IPS-18a (cell line): ENCODE measurements around the gene HS3ST3B1.

ENCODE experiments used
- H3K27ac ChIP-seq: one replicate; pipeline ENCODE4 v1.5.1; 2013; ENCODE audit warnings: low read length
- H3K27me3 ChIP-seq: one replicate; pipeline ENCODE4 v1.6.1; 2013; ENCODE audit warnings: mild to moderate bottlenecking, low read length; ENCODE audit not compliant: control insufficient read depth, insufficient read depth
- H3K36me3 ChIP-seq: one replicate; pipeline ENCODE4 v1.6.1; 2013; ENCODE audit warnings: low read depth, low read length; ENCODE audit not compliant: control insufficient read depth
- H3K4me1 ChIP-seq: one replicate; pipeline ENCODE4 v1.6.1; 2013; ENCODE audit warnings: low read depth, low read length; ENCODE audit not compliant: control insufficient read depth
- H3K4me3 ChIP-seq: one replicate; pipeline ENCODE4 v1.5.1; 2013; ENCODE audit warnings: low read length
- H3K9ac ChIP-seq: one replicate; pipeline ENCODE4 v1.6.1; 2013; ENCODE audit warnings: mild to moderate bottlenecking, low read length, moderate library complexity
- H3K9me3 ChIP-seq: one replicate; pipeline ENCODE4 v1.6.1; 2013; ENCODE audit warnings: low read depth, low read length; ENCODE audit not compliant: control insufficient read depth

Gene HS3ST3B1

DNA sequence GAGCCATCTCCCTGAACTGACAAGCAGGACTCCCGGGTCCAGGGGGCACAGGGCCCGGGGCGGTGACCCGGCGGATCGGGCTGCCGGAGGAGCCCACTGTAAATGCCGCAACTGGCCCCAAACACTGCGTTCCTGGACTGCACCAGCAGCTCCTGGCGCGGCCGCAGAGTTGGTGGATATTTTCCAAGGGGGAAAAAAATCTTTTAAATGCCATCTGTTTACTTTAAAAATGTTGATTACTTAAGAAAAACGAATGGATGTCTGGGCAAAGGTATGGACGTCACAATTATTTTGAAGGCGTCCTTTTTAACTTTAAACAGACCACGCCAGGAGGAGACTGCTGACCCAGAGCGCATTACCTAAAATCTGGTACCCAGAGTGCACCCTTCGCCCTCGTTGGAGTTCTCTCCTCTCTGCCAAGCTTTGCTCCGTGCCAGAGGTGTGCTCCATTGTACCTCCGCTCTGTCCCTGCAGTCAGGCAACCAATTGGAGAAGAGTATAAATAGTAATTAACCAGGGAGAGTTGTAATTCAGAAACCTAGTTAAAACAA is 3.4 kb downstream of the HS3ST3B1 start:
- Histone ChIP-seq H3K4me1 (peaks cover 58% of the 10 kb centered on the region), H3K9me3 (no peaks in the 10 kb centered on the region), H3K4me3 (peak overlapping the region; percentile 70), H3K27ac (no peak overlapping the region), H3K36me3 (no peaks in the 10 kb centered on the region), H3K9ac (no peak overlapping the region), H3K27me3 (peaks cover 70% of the 10 kb centered on the region)

DNA sequence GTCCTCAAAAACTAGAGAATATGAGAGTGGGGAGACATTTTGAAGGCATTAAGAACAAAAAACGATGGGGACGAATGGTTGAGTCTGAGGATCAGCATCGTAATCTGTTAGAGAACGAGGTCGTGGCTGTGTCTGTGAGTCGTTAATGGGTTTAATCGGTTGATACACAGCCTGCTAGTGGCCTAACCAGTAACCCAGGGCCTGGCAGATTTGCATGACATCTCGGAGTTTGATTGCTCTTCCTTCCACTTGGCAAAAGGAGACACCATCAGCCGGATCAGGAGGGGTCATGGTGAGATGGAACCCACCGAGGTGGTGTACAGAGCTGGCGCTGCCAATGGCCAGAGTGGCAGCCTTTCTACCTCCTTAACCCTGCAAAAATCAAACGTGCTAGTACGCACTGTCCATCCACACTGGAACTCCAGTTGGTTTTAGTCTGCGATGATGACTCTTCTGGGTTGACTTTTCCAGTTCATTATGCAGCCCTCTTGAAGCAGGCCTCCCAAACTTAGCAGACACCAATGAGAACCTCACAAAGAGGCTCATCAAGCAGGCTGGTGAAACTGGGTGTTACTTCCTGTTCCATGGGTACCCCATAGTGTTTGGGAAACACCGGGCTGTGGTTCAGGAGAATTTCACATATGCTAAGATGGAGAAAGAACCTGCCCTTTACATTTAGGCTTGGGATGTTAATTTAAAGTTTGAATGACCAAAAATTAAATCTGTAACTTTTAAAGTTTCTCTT is 4.1 kb downstream of the HS3ST3B1 start:
- H3K4me3 ChIP-seq, result peak overlapping the region; percentile 70
- H3K4me1 ChIP-seq, result peaks cover 54% of the 10 kb centered on the region
- peaks cover 63% of the 10 kb centered on the region for H3K27me3 ChIP-seq
- H3K27ac ChIP-seq, result no peak overlapping the region
- H3K9me3 ChIP-seq, result no peaks in the 10 kb centered on the region
- H3K36me3 ChIP-seq, result no peaks in the 10 kb centered on the region
- no peak overlapping the region for H3K9ac ChIP-seq

DNA sequence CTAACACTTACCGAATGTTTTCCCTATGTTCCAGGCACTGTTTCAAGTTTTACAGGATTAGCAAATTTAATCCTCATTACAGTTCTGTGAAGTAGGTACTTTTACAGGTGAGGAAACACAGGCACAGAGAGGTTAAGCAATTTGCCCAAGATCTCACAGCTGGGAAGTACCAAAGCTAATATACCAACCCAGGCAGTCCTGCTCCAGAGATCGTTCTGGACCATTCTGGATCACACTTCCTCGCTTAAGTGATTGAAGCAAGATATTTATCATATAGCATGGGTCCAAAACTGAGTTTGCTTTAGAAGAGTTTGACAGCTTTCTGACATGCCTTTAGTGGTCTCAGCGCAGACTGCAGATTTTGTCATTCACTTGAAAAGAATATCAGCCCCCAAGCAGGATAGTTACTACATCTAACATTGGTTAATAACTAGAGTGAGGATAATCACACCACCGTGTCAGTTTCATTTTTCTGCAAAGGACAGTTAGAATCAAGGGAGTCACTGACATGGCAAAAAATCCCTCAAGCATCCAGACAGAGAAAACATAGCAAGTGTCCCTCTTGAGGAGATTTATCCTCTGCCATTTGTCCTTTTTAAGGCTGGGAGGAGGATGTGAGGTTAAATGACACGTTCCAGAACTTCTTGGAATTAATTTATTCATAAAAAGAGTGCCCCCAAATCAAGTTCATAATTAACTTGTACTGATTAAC is 5.1 kb downstream of the HS3ST3B1 start:
- Histone ChIP-seq H3K4me1 (peaks cover 59% of the 10 kb centered on the region), H3K27ac (no peak overlapping the region), H3K36me3 (no peaks in the 10 kb centered on the region), H3K27me3 (peaks cover 62% of the 10 kb centered on the region), H3K9ac (no peak overlapping the region), H3K9me3 (no peaks in the 10 kb centered on the region), H3K4me3 (no peak overlapping the region)

DNA sequence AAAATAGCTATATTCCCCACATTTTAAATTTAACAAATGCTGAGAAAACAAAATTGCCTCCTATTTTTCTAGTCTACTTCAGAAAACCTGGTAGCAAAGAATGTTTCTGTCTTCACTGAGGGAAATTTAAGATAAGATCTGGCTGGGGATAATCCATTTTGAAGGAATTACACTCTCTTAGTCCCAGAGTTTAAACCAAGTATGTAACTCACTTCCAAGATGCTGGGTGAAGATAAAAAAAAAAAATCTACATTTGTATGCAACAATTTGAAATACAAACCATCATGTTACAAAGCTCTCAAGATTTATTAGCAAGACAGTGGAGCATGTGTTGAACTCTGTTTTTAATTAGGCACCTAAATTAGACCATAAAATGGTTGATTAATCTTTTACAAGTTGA is 5.7 kb downstream of the HS3ST3B1 start:
- Histone ChIP-seq H3K9me3 (no peaks in the 10 kb centered on the region), H3K36me3 (no peaks in the 10 kb centered on the region), H3K4me1 (peaks cover 64% of the 10 kb centered on the region), H3K4me3 (no peak overlapping the region), H3K27me3 (peaks cover 58% of the 10 kb centered on the region), H3K27ac (no peak overlapping the region), H3K9ac (no peak overlapping the region)

DNA sequence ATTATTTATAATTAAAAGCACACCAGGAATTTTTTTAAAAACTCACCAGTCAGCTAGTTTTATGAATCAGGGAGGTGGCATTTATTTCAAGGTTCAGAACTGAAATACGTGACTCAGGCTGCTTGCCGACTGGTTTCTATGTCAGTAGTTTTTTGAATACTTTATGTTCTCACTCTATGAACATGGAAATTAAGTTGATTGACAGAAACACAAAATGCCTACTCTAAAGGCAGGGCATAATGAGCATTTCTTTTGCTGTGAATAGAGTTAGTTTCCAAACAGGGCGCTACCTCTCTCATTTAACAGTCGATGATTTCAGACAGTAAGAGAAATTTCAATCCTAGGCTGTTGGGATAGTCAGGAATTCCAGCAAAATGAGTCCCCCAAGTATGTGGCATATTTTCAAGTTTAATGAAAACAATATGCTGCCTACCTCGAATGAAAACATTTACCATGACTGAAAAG is 6.7 kb downstream of the HS3ST3B1 start:
- Histone ChIP-seq H3K27ac (no peak overlapping the region), H3K4me3 (peak overlapping the region; percentile 12), H3K4me1 (peaks cover 72% of the 10 kb centered on the region)

DNA sequence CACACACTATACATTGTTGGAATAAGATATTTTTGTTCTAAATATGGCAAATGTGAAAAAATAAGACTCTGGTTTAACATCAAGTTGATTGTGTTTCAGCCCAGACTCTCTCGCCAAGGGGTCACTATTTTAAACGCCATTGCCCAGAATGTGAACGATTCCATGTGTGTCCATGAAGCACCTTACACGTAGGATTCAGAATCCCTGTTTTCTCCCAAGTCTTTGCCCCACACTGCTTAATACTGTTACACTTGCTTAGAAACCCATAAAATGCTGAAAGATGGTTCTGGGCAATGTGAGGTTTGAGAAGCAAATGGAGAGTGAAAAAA is 7.7 kb downstream of the HS3ST3B1 start:
- Histone ChIP-seq H3K4me3 (peak overlapping the region; percentile 57), H3K27me3 (peaks cover 38% of the 10 kb centered on the region)

More for the DNA sequence above, 6.7 kb downstream of the HS3ST3B1 start:
- no peaks in the 10 kb centered on the region for H3K9me3 ChIP-seq
- H3K27me3 ChIP-seq, result peaks cover 48% of the 10 kb centered on the region
- no peaks in the 10 kb centered on the region for H3K36me3 ChIP-seq
- H3K9ac ChIP-seq, result no peak overlapping the region

DNA sequence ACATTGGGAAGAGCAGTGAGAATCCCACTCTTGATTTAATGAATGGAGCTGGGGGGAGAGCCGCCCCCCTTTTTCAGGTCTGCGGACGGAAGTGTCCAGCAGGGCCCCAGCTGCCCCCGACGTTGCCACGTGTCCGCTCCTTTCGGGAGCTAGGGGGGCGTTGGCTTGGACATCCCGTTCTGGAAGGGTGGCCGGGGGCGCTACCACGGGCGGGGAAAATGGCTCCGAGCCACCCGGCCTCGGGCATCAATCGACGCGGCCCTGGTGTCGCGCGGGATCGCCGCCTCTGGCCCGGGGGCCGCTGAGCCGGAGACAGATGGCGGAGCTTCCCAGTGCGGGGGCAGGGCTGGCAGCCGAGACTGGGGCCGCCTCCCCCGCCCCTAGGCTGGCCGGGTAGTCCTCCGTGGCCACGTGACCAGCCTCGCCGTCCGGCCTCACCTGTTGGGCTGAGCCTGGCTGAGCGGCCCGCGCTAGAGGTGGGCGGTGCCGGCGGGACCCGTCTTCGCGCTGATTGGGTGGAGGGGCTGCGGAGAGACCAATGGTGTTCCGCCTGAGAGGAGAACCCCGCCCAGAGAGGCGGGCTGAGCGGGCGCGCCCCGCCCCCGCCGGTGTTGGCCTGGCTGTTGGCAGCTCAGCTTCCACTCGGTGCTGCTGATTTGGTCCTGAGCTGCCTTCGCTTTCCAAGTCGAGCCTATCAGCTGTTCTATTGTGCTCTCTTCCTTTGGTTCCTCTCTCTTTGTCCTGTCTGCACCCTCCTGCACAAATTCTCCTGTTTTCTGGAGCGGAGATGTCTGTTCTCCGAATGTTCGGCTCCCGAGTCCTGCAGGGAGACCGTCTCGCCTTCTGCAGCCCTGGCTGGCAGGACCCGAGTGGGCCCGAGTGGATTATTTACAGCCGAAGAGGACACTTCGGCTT is 8.3 kb downstream of the HS3ST3B1 start:
- Histone ChIP-seq H3K27me3 (peaks cover 32% of the 10 kb centered on the region), H3K27ac (no peak overlapping the region), H3K36me3 (no peaks in the 10 kb centered on the region), H3K9ac (peak overlapping the region; percentile 58), H3K4me3 (peak overlapping the region; percentile 67), H3K4me1 (peaks cover 67% of the 10 kb centered on the region), H3K9me3 (no peaks in the 10 kb centered on the region)

More for the DNA sequence above, 7.7 kb downstream of the HS3ST3B1 start:
- Histone ChIP-seq H3K27ac (peak overlapping the region; percentile 3), H3K9ac (peak overlapping the region; percentile 58), H3K36me3 (no peaks in the 10 kb centered on the region), H3K9me3 (no peaks in the 10 kb centered on the region), H3K4me1 (peaks cover 67% of the 10 kb centered on the region)

DNA sequence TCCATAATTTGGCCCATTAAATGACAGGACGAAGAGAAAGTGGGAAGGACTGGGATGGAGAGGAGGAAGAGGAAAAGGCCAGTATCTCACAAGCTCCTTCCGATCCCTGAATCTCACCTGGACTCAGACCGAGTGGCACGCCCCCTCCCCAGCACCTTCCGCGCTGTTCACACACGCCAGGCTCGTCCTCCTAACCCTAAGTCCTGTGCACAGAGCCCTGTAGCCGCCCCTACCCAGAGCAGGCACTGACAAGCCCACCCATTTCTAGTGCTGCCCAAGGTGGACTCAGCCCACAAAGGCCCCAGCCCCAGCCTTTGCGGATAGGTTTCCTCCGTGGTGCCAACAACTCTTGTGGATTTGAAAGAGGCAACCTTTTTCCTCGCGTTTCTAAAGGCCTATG is 9.2 kb downstream of the HS3ST3B1 start:
- Histone ChIP-seq H3K36me3 (no peaks in the 10 kb centered on the region), H3K9ac (peak overlapping the region; percentile 44), H3K27ac (no peak overlapping the region), H3K4me3 (peak overlapping the region; percentile 67), H3K27me3 (peaks cover 23% of the 10 kb centered on the region), H3K4me1 (peaks cover 58% of the 10 kb centered on the region), H3K9me3 (no peaks in the 10 kb centered on the region)

DNA sequence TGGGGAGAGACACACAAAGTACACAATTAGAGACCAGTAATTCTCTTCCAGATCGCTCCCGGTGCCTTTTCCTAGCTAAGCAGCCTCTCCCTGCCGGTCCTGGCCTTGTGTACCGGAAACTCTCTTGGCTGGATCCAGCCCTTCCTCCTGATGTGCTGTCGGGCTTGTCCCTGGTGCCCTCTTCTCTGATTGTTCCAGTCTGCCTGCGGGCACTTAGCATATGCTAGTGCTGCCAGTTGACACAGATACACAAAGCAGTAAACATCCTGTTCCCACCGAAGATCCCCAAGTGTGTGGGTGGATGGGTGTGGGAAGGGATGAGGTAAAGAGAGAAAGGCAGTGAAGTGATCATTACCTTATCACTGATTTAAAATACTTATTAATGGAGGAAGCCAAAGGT is 9.7 kb downstream of the HS3ST3B1 start:
- Histone ChIP-seq H3K27ac (no peak overlapping the region), H3K27me3 (peaks cover 18% of the 10 kb centered on the region), H3K9me3 (no peaks in the 10 kb centered on the region), H3K9ac (peak overlapping the region; percentile 44), H3K36me3 (no peaks in the 10 kb centered on the region), H3K4me1 (peaks cover 54% of the 10 kb centered on the region), H3K4me3 (peak overlapping the region; percentile 67)

DNA sequence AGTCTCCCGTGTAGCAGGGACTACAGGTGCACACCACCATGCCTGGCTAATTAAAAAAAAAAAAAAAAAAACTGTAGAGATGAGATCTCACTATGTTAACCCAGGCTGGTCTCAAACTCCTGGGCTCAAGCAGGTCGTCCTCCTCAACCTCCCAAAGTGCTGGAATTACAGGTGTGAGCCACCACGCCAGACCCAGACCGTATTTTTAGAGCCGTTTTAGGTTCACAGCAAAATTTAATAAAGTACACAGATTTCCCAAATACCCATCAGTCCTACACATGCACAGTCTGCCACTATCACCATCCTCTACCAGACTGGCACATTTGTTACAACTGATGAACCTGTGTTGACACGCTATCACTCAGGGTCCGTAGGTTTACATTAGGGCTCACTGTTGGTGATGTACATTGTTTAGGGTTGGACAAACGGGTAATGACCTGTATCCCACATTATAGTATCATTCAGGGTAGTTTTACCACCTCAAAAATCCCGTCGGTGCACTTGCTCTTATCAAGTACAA is 10.4 kb downstream of the HS3ST3B1 start:
- Histone ChIP-seq H3K27ac (no peak overlapping the region), H3K36me3 (no peaks in the 10 kb centered on the region), H3K27me3 (peaks cover 12% of the 10 kb centered on the region), H3K9me3 (no peaks in the 10 kb centered on the region), H3K4me1 (peaks cover 51% of the 10 kb centered on the region), H3K9ac (no peak overlapping the region), H3K4me3 (no peak overlapping the region)

DNA sequence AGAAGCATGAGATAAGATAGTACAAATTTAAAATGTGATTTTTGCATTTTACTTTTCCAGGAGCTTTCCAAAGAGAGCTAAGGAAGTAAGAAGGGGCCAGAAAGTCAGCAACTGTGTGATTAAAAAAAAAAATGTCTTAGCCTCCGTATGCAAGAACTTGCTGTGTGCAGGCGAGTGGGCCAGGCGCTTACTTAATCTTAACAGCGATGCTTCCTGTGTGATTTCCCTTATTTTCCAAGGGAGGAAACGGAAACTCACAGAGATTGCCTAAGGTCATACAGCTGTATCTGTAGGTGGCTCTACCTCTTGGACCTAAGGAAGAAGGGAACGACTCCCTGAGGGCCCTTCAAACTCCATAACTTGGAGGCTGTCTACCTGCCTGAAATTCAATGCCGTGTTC is 11.1 kb downstream of the HS3ST3B1 start:
- H3K27me3 ChIP-seq, result peaks cover 5% of the 10 kb centered on the region
- H3K36me3 ChIP-seq, result no peaks in the 10 kb centered on the region
- peaks cover 51% of the 10 kb centered on the region for H3K4me1 ChIP-seq
- no peak overlapping the region for H3K27ac ChIP-seq
- H3K9me3 ChIP-seq, result no peaks in the 10 kb centered on the region
- no peak overlapping the region for H3K9ac ChIP-seq
- no peak overlapping the region for H3K4me3 ChIP-seq
